HepG2 (cell line): ENCODE measurements around the gene ZNF540. TPM values are rescaled to one million over a fixed set of nuclear protein-coding genes. Genes with fewer than 3 reads are reported as not detected.

Source experiments
- ASH2L ChIP-seq: fragments of 300-600, 200-600 bp; sonication (generic); IDR thresholded peaks from 2 replicates; pipeline ENCODE4 v1.7.0; 2017; ENCODE audit warnings: low read depth, mild to moderate bottlenecking, moderate library complexity, mixed read lengths, low read length; ENCODE audit not compliant: insufficient read length
- ATF7-NPFF ChIP-seq: sonication (generic); formaldehyde crosslinking; IDR thresholded peaks from 2 replicates; pipeline ENCODE4 v1.8.1; 2023; ENCODE audit warnings: mild to moderate bottlenecking, low read depth, missing genetic modification reagents, moderate library complexity
- GATAD1 ChIP-seq: IDR thresholded peaks from 2 replicates; pipeline ENCODE4 v1.6.1; 2016; ENCODE audit warnings: missing genetic modification reagents, missing compliant biosample characterization
- KLF9 ChIP-seq: IDR thresholded peaks from 2 replicates; pipeline ENCODE4 v1.6.1; 2016; ENCODE audit warnings: low read depth
- SRSF4 ChIP-seq: fragments of 200-400 bp; formaldehyde crosslinking; IDR thresholded peaks from one replicate; pipeline ENCODE4 v1.6.1; 2018; ENCODE audit warnings: mild to moderate bottlenecking, low read depth, low read length, moderate library complexity; ENCODE audit not compliant: poor library complexity, severe bottlenecking
- ZNF547 ChIP-seq: sonication (generic); formaldehyde crosslinking; IDR thresholded peaks from 2 replicates; pipeline ENCODE4 v1.5.1; 2020; ENCODE audit warnings: mild to moderate bottlenecking, missing genetic modification reagents
- ZNF674 ChIP-seq: sonication (generic); formaldehyde crosslinking; IDR thresholded peaks from 2 replicates; pipeline ENCODE4 v1.5.0; 2020; ENCODE audit warnings: low read depth, mild to moderate bottlenecking, missing genetic modification reagents
- ZNF766 ChIP-seq: sonication (generic); formaldehyde crosslinking; IDR thresholded peaks from 2 replicates; pipeline ENCODE4 v1.5.0; 2020; ENCODE audit warnings: missing genetic modification reagents, borderline replicate concordance
- polyA plus RNA-seq, 8 experiments: library from polyadenylated mRNA; depleted of rRNA in 3 of 8; stranded (reverse) in 7 of 8; unstranded in 1 of 8; fragments of >200 nt; fragmentation: Illumina TruSeq in 4 of 8; extraction: Trizol in 4 of 8; gene quantifications; 2 replicates each; pipeline versions ENCODE4 v1.2.1 to v1.2.3, GENCODE V29; 2011 to 2016; ENCODE audit warnings: low read depth in 4 of 8, missing spikeins in 1 of 8, mixed read lengths in 1 of 8; ENCODE audit not compliant: insufficient read depth in 1 of 8
- total RNA-seq, 5 experiments: library from RNA; depleted of rRNA; stranded (reverse); fragments of >200 nt; fragmentation: Illumina TruSeq; extraction: Trizol; gene quantifications; 2 replicates each; pipeline ENCODE4 v1.2.3, GENCODE V29; 2016; ENCODE audit warnings: low read depth in 1 of 5
- TF ChIP-seq, protein P1 (sequence below): sonication (generic); formaldehyde crosslinking; IDR thresholded peaks from one replicate; pipeline ENCODE4 v1.5.1; 2020; ENCODE audit warnings: mild to moderate bottlenecking, missing genetic modification reagents; ENCODE audit errors: not compliant biosample characterization
- TF ChIP-seq, protein P2 (sequence below): IDR thresholded peaks from 2 replicates; pipeline ENCODE4 v1.6.1; 2016; ENCODE audit warnings: mild to moderate bottlenecking, missing biosample characterization, missing genetic modification reagents
- TF ChIP-seq, protein P3 (sequence below): sonication (generic); formaldehyde crosslinking; IDR thresholded peaks from 2 replicates; pipeline ENCODE4 v1.4.0; 2020; ENCODE audit warnings: missing genetic modification reagents, mild to moderate bottlenecking, borderline replicate concordance
- TF ChIP-seq, protein P4 (sequence below): sonication (generic); formaldehyde crosslinking; IDR thresholded peaks from 2 replicates; pipeline ENCODE4 v1.5.1; 2020; ENCODE audit warnings: missing genetic modification reagents, mild to moderate bottlenecking, borderline replicate concordance
- TF ChIP-seq, protein P5 (sequence below): sonication (generic); formaldehyde crosslinking; IDR thresholded peaks from 2 replicates; pipeline ENCODE4 v1.5.1; 2020; ENCODE audit warnings: missing genetic modification reagents, mild to moderate bottlenecking, borderline replicate concordance

ZNF540 gene
- total and polyA plus RNA-seq, 2 of the 13 experiments (the other 11 are each of a cell fraction or from before 2014, with no cell fraction given): 0.21 to 0.40 TPM

DNA sequence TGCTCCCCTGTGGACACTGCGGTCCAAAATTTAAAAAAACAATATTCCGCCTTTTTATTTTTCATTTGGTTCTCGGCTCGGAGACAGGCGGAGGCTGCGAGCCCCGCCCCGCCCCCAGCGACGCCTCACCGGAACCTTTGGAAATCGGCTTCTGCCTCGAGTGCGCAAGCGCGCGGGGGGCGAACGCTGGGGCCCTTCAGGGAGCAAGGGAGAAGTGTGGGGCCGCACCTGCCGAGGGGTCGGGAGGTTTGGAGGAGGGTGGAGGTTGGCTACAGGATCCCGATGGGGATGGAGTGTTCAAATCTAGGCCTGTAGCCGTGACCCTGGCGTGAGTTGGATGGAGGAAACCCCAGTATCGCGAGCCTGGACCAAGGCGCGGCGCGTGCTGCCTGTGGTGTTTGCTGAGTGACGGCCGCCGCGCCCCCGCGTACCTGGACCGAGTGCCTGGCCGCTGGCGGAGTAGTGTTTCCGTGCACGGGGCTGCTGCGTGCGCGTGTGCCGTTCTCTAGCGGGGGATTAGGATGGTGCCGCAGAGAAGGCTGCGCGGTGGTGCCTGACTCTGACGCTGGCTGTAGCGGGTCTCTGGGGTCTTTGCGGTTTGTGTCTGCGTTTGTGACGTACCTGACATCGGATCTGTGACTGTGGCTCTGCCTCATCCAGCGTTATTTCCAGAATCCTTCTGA lies 61.2 kb downstream of the ZNF540 start (continued):
- TF ChIP-seq, protein P1, sequence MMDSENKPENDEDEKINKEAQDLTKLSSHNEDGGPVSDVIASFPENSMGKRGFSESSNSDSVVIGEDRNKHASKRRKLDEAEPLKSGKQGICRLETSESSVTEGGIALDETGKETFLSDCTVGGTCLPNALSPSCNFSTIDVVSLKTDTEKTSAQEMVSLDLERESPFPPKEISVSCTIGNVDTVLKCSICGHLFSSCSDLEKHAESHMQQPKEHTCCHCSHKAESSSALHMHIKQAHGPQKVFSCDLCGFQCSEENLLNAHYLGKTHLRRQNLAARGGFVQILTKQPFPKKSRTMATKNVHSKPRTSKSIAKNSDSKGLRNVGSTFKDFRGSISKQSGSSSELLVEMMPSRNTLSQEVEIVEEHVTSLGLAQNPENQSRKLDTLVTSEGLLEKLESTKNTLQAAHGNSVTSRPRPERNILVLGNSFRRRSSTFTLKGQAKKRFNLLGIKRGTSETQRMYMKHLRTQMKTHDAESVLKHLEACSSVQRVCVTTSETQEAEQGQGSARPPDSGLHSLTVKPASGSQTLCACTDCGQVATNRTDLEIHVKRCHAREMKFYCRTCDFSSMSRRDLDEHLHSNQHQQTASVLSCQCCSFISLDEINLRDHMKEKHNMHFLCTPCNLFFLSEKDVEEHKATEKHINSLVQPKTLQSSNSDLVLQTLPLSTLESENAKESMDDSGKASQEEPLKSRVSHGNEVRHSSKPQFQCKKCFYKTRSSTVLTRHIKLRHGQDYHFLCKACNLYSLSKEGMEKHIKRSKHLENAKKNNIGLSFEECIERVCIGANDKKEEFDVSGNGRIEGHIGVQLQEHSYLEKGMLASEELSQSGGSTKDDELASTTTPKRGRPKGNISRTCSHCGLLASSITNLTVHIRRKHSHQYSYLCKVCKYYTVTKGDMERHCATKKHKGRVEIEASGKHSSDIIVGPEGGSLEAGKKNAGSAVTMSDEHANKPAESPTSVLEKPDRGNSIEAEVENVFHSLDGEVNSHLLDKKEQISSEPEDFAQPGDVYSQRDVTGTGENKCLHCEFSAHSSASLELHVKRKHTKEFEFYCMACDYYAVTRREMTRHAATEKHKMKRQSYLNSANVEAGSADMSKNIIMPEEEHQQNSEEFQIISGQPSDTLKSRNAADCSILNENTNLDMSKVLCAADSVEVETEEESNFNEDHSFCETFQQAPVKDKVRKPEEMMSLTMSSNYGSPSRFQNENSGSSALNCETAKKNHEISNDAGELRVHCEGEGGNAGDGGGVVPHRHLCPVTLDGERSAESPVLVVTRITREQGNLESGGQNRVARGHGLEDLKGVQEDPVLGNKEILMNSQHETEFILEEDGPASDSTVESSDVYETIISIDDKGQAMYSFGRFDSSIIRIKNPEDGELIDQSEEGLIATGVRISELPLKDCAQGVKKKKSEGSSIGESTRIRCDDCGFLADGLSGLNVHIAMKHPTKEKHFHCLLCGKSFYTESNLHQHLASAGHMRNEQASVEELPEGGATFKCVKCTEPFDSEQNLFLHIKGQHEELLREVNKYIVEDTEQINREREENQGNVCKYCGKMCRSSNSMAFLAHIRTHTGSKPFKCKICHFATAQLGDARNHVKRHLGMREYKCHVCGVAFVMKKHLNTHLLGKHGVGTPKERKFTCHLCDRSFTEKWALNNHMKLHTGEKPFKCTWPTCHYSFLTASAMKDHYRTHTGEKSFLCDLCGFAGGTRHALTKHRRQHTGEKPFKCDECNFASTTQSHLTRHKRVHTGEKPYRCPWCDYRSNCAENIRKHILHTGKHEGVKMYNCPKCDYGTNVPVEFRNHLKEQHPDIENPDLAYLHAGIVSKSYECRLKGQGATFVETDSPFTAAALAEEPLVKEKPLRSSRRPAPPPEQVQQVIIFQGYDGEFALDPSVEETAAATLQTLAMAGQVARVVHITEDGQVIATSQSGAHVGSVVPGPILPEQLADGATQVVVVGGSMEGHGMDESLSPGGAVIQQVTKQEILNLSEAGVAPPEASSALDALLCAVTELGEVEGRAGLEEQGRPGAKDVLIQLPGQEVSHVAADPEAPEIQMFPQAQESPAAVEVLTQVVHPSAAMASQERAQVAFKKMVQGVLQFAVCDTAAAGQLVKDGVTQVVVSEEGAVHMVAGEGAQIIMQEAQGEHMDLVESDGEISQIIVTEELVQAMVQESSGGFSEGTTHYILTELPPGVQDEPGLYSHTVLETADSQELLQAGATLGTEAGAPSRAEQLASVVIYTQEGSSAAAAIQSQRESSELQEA (CRISPR knock-in tag): peak; percentile 49
- TF ChIP-seq SRSF4 (no peak), KLF9 (peak; percentile 48; the same call in 1 of the 2 replicates), ATF7-NPFF (CRISPR knock-in tag) (no peak), ZNF674 (CRISPR knock-in tag) (no peak), ASH2L (no peak), GATAD1 (CRISPR knock-in tag) (peak; percentile 73), ZNF766 (peak; percentile 37; the same call in 1 of the 2 replicates), ZNF547 (no peak)
- TF ChIP-seq, protein P2, sequence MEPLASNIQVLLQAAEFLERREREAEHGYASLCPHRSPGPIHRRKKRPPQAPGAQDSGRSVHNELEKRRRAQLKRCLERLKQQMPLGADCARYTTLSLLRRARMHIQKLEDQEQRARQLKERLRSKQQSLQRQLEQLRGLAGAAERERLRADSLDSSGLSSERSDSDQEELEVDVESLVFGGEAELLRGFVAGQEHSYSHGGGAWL (CRISPR knock-in tag): peak; percentile 59; the same call in 1 of the 2 replicates
- TF ChIP-seq, protein P3, sequence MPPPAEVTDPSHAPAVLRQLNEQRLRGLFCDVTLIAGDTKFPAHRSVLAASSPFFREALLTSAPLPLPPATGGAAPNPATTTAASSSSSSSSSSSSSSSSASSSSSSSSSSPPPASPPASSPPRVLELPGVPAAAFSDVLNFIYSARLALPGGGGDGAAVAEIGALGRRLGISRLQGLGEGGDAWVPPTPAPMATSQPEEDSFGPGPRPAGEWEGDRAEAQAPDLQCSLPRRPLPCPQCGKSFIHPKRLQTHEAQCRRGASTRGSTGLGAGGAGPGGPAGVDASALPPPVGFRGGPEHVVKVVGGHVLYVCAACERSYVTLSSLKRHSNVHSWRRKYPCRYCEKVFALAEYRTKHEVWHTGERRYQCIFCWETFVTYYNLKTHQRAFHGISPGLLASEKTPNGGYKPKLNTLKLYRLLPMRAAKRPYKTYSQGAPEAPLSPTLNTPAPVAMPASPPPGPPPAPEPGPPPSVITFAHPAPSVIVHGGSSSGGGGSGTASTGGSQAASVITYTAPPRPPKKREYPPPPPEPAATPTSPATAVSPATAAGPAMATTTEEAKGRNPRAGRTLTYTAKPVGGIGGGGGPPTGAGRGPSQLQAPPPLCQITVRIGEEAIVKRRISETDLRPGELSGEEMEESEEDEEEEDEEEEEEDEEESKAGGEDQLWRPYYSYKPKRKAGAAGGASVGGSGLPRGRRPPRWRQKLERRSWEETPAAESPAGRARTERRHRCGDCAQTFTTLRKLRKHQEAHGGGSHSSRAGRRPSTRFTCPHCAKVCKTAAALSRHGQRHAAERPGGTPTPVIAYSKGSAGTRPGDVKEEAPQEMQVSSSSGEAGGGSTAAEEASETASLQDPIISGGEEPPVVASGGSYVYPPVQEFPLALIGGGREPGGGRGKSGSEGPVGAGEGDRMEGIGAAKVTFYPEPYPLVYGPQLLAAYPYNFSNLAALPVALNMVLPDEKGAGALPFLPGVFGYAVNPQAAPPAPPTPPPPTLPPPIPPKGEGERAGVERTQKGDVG (CRISPR knock-in tag): peak; percentile 59
- TF ChIP-seq, protein P4, sequence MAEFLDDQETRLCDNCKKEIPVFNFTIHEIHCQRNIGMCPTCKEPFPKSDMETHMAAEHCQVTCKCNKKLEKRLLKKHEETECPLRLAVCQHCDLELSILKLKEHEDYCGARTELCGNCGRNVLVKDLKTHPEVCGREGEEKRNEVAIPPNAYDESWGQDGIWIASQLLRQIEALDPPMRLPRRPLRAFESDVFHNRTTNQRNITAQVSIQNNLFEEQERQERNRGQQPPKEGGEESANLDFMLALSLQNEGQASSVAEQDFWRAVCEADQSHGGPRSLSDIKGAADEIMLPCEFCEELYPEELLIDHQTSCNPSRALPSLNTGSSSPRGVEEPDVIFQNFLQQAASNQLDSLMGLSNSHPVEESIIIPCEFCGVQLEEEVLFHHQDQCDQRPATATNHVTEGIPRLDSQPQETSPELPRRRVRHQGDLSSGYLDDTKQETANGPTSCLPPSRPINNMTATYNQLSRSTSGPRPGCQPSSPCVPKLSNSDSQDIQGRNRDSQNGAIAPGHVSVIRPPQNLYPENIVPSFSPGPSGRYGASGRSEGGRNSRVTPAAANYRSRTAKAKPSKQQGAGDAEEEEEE (CRISPR knock-in tag): no peak
- TF ChIP-seq, protein P5, sequence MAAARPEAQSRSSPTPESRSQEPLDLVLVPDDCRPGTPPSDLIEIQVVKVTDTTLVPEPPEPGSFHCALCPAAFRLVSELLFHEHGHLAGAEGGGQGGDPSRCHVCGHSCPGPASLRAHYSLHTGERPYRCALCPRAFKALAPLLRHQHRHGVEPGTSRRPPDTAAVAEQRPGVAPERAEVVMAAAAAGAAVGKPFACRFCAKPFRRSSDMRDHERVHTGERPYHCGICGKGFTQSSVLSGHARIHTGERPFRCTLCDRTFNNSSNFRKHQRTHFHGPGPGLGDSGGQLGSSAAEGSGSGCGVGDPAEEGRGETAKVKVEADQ (CRISPR knock-in tag): no peak
